OCI-LY7 (cell line): Measurements from ENCODE around the gene GULP1. TPM values are rescaled to one million over a fixed set of nuclear protein-coding genes. Genes with fewer than 3 reads are reported as not detected.

Experiments used
- BruUV-seq: library from RNA; stranded (reverse); fragments of 400-500 nt; replicated peaks from 2 replicates; lab custom pipeline; 2021; lab: Mats Ljungman, UMichigan
- CTCF ChIA-PET: fragments of 300-600 bp; sonication (Branson Sonifier 250); formaldehyde crosslinking; loops from one replicate; lab custom pipeline; 2022; ENCODE audit warnings: antibody characterized with exemption; ENCODE audit not compliant: unreplicated experiment; lab: Charles Lee
- POLR2A ChIA-PET: fragments of 300-600 bp; sonication (Branson Sonifier 250); formaldehyde crosslinking; loops from one replicate; lab custom pipeline; 2022; ENCODE audit warnings: antibody characterized with exemption; lab: Charles Lee
- DNase-seq: peaks from one replicate; pipeline ENCODE4 v3.0.0-alpha.2; 2015; ENCODE audit warnings: low spot score
- H2AFZ ChIP-seq: fragments of 200-600 bp; sonication (generic), shearing (Covaris generic); 2 replicates; pipeline ENCODE4 v1.6.1; 2014; ENCODE audit warnings: mild to moderate bottlenecking, antibody characterized with exemption, low read length, moderate library complexity
- H3K27ac ChIP-seq: fragments of 200-600 bp; sonication (generic); 2 replicates; pipeline ENCODE4 v1.5.1; 2014; ENCODE audit warnings: mixed run types, low read depth, mild to moderate bottlenecking, moderate library complexity, low read length, inconsistent platforms; ENCODE audit not compliant: poor library complexity, severe bottlenecking
- H3K36me3 ChIP-seq: fragments of 200-600 bp; sonication (generic); 2 replicates; pipeline ENCODE4 v1.6.1; 2014; ENCODE audit warnings: mild to moderate bottlenecking, antibody characterized with exemption, low read length, moderate library complexity, mixed read lengths; ENCODE audit not compliant: insufficient read depth
- H3K4me1 ChIP-seq: fragments of 200-600 bp; sonication (generic); 2 replicates; pipeline ENCODE4 v1.5.1; 2014; ENCODE audit warnings: mild to moderate bottlenecking, low read length; ENCODE audit not compliant: insufficient read depth, poor library complexity, severe bottlenecking
- H3K4me2 ChIP-seq: fragments of 200-600 bp; sonication (generic); 2 replicates; pipeline ENCODE4 v1.6.1; 2014; ENCODE audit warnings: mild to moderate bottlenecking, low read length
- H3K4me3 ChIP-seq: fragments of 200-600 bp; sonication (generic); 2 replicates; pipeline ENCODE4 v1.5.1; 2014; ENCODE audit warnings: mild to moderate bottlenecking, low read depth, low read length; ENCODE audit not compliant: poor library complexity, severe bottlenecking
- H3K79me2 ChIP-seq: fragments of 200-600 bp; sonication (generic); 2 replicates; pipeline ENCODE4 v1.6.1; 2016; ENCODE audit warnings: low read depth, mild to moderate bottlenecking, low read length, moderate library complexity, mixed read lengths; ENCODE audit not compliant: insufficient read depth
- H3K9me2 ChIP-seq: fragments of 200-600 bp; sonication (generic); 2 replicates; pipeline ENCODE4 v1.6.1; 2016; ENCODE audit warnings: mild to moderate bottlenecking, low read length, mixed read lengths; ENCODE audit not compliant: insufficient read depth
- H3K9me3 ChIP-seq: fragments of 200-600 bp; sonication (generic); 2 replicates; pipeline ENCODE4 v1.6.1; 2014; ENCODE audit warnings: mild to moderate bottlenecking, mixed run types, low read length, mixed read lengths
- H4K20me1 ChIP-seq: fragments of 200-600 bp; sonication (generic); 2 replicates; pipeline ENCODE4 v1.6.1; 2014; ENCODE audit warnings: mild to moderate bottlenecking, antibody characterized with exemption, low read length, moderate library complexity, mixed read lengths; ENCODE audit not compliant: insufficient read depth
- CTCF ChIP-seq: fragments of 200-600 bp; sonication (generic); conservative IDR thresholded peaks from 2 replicates; pipeline ENCODE4 v1.5.1; 2014; ENCODE audit warnings: mild to moderate bottlenecking, antibody characterized with exemption, low read length, moderate library complexity, mixed read lengths
- EZH2phosphoT487 ChIP-seq: fragments of 200-600 bp; sonication (generic); IDR thresholded peaks from 2 replicates; pipeline ENCODE4 v1.6.1; 2018; ENCODE audit warnings: low read depth, borderline replicate concordance, mild to moderate bottlenecking, mixed run types, antibody characterized with exemption, low read length, moderate library complexity, mixed read lengths
- intact Hi-C: fragments of 100-400 bp; cut with micrococcal nuclease; formaldehyde crosslinking; loops from one replicate; pipeline ENCODE4 v1.10.0; 2022; ENCODE audit not compliant: unreplicated experiment
- total RNA-seq, 2 experiments: library from RNA; depleted of rRNA in 1 of 2; stranded (reverse); fragments of >200 nt in 1 of 2; shearing (Covaris generic) in 1 of 2; gene quantifications; 2 replicates each; pipeline ENCODE4 v1.2.3, GENCODE V29; 2014 to 2022

The GULP1 gene
- total RNA-seq, 2 experiments from 2014 or later = not detected

GRCh38 chr2:188276255-188276654, 15.4 kb upstream of the GULP1 start:
- H3K27ac ChIP-seq = no peak overlapping the region

GRCh38 chr2:188277786-188278185, 13.9 kb upstream of the GULP1 start:
- ChIA-PET CTCF (no interaction called here), POLR2A (interaction anchor here (0.7 kb wide), 1 partner anchor 1264 kb away, joined by 3 read pairs; no protein-coding TSS in a partner anchor)
- Histone ChIP-seq H3K27ac (no peak overlapping the region), H3K36me3 (no peaks in the 10 kb centered on the region), H3K79me2 (no peaks in the 10 kb centered on the region), H3K9me3 (no peaks in the 10 kb centered on the region), H4K20me1 (no peaks in the 10 kb centered on the region), H3K4me2 (no peak overlapping the region), H2AFZ (no peak overlapping the region), H3K9me2 (no peaks in the 10 kb centered on the region), H3K4me3 (no peak overlapping the region), H3K4me1 (no peaks in the 10 kb centered on the region)
- no TSS peak for BruUV-seq
- no peak for TF ChIP-seq EZH2phosphoT487
- intact Hi-C loops = no loop called here
- DNase-seq = no peak

More at GRCh38 chr2:188276255-188276654, 15.4 kb upstream of the GULP1 start:
- BruUV-seq = no TSS peak
- no peaks in the 10 kb centered on the region for H4K20me1 ChIP-seq
- no peak for DNase-seq
- H2AFZ ChIP-seq = no peak overlapping the region
- ChIA-PET CTCF (no interaction called here), POLR2A (no interaction called here)
- H3K36me3 ChIP-seq = no peaks in the 10 kb centered on the region
- TF ChIP-seq CTCF (no peak), EZH2phosphoT487 (no peak)
- H3K9me3 ChIP-seq = no peaks in the 10 kb centered on the region
- H3K4me1 ChIP-seq = no peaks in the 10 kb centered on the region
- intact Hi-C loops = no loop called here
- no peaks in the 10 kb centered on the region for H3K79me2 ChIP-seq
- no peaks in the 10 kb centered on the region for H3K9me2 ChIP-seq
- H3K4me2 ChIP-seq = no peak overlapping the region
- no peak overlapping the region for H3K4me3 ChIP-seq

GRCh38 chr2:188278388-188279092, 13.1 kb upstream of the GULP1 start:
- TF ChIP-seq CTCF = no peak
- no peak for TF ChIP-seq EZH2phosphoT487
- H4K20me1 ChIP-seq = no peaks in the 10 kb centered on the region
- H3K4me2 ChIP-seq = no peak overlapping the region
- H3K27ac ChIP-seq = no peak overlapping the region
- H3K9me2 ChIP-seq = no peaks in the 10 kb centered on the region
- intact Hi-C loops = no loop called here
- ChIA-PET POLR2A (interaction anchor here (0.6 to 0.7 kb wide), 2 partner anchors 100 to 1264 kb away, joined by 3 read pairs; no protein-coding TSS in a partner anchor), CTCF (no interaction called here)
- no peaks in the 10 kb centered on the region for H3K36me3 ChIP-seq
- H3K9me3 ChIP-seq = no peaks in the 10 kb centered on the region
- H3K4me3 ChIP-seq = no peak overlapping the region
- H3K4me1 ChIP-seq = no peaks in the 10 kb centered on the region
- no TSS peak for BruUV-seq
- no peak overlapping the region for H2AFZ ChIP-seq
- no peaks in the 10 kb centered on the region for H3K79me2 ChIP-seq
- DNase-seq = no peak
